HG03139 (cell line): Measurements from ENCODE around the gene FXYD7.
"Not testable (repeated sequence)": the region's sequence is repeated elsewhere in the genome, so short reads cannot be mapped to it uniquely, and the experiment has no call there.

Source experiments
- ATAC-seq: cut with Tn5 transposase; IDR thresholded peaks from one replicate; pipeline ENCODE4 v1.9.1; 2021; ENCODE audit not compliant: unreplicated experiment

The FXYD7 gene

GRCh38 chr19:35125749-35126623, 17.1 kb upstream of the FXYD7 start:
- no peak for ATAC-seq

GRCh38 chr19:35126624-35126959, 16.5 kb upstream of the FXYD7 start:
- ATAC-seq, result no peak

GRCh38 chr19:35127871-35128270, 15.2 kb upstream of the FXYD7 start:
- no peak for ATAC-seq

DNA sequence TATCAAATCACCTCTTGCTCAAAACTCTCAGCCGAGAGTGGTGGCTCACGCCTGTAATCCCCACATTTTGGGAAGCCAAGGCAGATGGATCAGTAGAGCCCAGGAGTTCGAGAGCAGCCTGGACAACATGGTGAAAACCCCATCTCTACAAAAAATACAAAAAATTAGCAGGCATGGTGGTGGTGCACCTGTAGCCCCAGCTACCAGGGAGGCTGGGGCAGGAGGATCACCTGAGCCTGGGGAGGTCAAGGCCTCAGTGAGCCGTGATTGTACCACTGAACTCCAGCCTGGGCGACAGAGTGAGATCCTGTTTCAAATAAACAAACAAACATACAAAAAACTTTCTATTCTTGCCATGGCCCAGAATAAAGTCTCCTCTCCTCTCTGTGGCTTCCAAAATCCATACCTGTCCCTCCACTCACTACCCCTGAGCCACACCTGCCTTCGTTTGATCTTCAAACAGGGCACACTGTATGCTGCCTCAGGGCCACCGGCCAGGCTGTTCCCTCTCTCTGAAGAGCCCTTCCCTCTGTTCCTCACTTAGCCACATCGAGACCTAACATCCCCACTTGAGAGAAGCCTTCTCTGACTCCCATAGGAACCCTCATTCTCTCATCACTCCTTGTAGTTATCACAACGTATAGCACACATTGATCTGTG, 14.5 kb upstream of the FXYD7 start:
- no peak for ATAC-seq

DNA sequence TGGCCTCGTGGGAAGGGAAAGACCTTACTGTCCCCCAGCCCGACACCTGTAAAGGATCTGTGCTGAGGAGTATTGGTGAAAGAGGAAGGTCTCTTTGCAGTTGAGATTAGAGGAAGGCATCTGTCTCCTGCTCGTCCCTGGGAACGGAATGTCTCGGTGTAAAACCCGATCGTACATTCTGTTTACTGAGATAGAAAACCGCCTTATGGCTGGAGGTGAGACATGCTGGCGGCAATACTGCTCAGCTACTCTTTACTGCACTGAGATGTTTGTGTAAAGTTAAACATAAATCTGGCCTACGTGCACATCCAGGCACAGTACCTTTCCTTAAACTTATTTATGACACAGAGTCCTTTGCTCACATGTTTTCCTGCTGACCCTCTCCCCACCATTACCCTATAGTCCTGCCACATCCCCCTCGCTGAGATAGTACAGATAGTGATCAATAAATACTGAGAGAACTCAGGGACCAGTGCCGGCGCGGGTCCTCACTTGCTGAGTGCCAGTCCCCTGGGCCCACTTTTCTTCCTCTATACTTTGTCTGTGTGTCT, 13.3 kb upstream of the FXYD7 start:
- ATAC-seq, result not testable (repeated sequence)

DNA sequence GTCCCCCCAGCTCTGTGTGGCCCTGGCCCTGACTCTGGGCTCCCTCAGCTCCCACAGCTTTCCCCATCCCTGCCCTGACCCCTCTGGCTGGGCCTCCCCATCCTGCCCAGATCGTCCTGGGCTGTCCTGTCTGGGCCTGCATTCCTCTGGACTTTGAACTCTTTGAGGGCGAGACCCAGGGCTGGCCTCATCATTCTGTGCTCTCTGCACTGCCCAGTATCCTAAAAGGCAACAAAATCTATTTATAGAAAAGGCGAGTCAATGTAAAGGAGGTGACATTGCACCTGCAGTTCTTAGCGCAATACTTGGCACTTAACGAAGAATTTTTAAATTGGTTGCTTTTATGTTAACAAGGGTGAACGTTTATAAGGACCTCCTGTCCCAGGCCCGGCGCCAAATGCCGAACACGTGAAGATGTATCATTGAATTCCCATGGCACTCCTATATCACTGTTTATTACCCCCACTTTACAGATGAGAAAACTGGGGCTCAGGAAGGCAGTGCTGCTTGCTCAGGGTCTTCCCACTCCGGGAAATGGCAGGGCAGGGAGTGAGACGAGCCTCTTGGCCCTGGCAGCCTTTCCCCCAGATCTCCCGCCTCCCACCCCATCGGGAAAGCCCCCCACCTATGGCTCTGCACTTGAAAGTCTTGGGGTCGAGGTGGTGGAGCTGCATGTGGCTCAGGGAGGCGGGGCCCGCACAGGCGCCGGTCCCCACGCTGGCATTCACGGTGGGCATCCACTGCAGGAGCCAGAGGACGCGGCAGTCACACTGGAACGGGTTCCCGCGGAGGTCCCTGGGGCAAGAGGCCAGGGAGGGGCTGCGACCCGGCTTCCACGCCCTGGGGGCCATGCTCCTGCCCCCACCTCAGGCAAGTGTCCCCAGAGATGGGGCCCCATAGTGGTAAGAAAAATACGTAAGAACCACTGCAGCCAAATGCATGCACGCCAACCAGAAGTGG, 12.0 kb upstream of the FXYD7 start:
- no peak for ATAC-seq

DNA sequence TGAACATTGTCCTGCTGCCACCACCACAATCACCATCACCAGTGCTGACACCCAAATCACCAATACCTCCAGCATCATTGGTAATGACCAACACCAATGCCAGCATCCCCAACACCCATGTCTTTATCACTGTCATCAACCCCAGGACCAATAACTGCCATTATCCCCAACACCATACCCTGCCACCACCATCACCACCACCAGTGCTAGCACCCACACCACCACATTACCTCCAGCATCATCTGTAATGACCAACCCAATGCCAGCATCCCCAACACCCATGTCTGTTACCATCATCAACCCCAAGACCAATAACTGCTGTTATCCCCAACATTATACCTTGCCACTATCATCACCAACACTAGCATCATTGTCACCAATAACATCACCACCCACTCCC, 10.8 kb upstream of the FXYD7 start:
- no peak for ATAC-seq

GRCh38 chr19:35133826-35134225, 9.2 kb upstream of the FXYD7 start:
- ATAC-seq, result no peak

GRCh38 chr19:35134601-35135242, 8.3 kb upstream of the FXYD7 start, which contains the start of gene LGI4:
Gene LGI4 (minus strand): TSS chr19:35135059. CDS start chr19:35134680, 379 bp downstream.
- ATAC-seq, result no peak

GRCh38 chr19:35135389-35135909, 7.6 kb upstream of the FXYD7 start:
- no peak for ATAC-seq

GRCh38 chr19:35136231-35136630, 6.8 kb upstream of the FXYD7 start:
- ATAC-seq, result no peak

GRCh38 chr19:35136977-35137702, 5.9 kb upstream of the FXYD7 start:
- no peak for ATAC-seq

DNA sequence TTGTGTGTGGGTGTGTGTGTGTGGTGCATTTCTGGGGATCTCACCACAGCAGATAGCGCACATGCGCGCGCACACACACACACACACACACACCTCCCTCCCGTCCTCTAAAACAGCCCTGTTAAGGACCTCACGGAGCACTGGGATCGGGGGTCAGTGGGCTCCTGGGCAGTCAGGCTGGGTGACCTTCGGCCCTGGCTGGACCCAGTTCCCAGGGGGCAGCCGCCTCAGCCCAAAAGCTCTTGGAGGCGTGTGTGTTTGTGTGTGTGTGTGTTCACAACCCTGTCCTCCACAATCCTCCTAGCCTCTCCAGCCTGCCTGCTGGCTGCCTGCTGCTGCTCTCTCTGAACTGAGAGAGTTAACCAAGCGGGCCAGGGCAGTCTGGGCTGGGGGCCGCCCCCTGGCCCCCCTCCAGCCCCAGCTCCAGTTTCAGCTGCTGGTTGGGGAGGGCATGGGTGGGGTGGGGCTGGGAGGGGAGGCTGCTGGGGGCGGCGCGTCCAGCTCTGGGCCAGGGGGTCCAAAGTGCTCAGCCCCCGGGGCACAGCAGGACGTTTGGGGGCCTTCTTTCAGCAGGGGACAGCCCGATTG, 4.7 kb upstream of the FXYD7 start, which contains the start of gene FXYD1:
Gene FXYD1 (plus strand): TSS at position 520 of the 588 bp plus-strand sequence. CDS start 1,256 bp downstream, outside the sequence.
- ATAC-seq, result no peak

DNA sequence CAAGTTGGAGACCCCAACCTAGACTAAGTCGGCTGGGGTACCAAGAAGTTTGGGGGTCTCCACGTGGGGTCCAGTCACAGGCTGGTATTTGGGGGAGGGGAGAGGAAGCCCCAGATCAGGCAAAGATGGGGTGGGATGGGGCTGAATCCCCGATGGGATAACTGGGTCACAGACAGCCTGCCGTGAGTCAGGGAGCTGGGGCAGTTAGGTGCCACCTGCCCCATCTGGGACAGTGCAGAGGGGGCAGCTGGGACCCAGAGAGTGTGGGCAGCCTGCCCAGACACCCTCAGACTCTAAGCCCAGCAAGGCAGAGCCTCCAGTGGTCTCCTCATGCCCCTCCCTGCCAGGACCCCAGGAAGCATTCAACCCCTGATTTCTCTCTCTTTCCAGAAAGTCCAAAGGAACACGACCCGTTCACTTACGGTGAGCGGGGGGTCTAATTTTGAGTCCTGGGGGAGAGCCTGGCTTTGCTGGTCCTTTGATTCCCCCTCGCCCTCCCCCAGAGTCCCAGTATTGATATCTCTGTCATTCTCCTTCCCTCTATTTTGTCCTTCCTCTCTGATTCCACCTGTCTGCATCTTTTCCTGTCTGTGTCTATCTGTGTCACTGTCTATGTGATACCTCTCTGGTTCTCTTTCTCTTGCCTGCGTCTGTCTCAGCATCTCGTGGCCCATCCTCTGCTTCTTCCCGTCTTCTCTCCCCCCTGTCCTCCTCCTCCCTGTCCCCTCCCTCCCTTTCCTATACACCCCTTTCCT, 2.7 kb upstream of the FXYD7 start:
- ATAC-seq, result no peak

DNA sequence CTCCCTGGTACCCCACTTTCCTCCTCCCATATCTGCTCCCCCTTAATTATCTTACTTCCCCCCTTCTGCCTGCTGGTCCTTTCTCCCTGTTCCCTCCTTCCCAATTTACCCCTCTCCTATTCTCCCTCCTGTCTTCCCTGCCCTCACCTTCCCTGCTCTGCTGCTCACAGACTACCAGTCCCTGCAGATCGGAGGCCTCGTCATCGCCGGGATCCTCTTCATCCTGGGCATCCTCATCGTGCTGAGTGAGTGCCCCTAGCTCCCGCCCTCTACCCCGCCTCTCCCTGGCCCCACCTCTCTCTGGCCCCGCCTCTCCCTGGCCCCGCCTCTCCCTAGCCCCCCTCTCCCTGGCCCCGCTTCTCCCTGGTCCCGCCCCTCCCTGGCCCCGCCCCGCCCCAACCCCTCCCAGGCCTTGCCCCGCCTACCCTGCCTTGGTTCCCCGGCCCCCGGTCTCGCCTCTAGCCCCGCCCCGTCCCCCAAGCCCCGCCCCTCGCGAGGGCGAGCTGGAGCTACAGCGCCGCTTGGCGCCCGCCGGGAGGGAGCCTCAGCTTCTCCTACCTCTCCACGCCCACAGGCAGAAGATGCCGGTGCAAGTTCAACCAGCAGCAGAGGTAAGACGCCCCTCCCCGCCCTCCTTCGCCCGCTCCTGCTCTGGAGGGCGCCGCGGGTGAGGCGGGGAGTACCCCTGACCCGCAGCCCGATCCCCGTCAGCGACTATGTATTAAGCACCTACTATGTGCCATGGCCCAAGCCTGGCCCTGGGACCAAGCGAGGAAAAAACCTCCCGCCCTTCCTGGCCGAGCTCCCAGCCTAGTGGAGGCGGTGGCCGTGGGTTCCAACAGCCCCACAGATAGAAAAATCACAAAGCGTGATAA, 1.9 kb upstream of the FXYD7 start:
- ATAC-seq, result no peak

- ATAC-seq, result no peak
Measured at GRCh38 chr19:35141837-35142605, 1.0 kb upstream of the FXYD7 start.
